NB4 (cell line): ENCODE data around the gene POU2F2.

Experiments used
- MYC ChIP-seq: IDR thresholded peaks from 2 replicates; pipeline ENCODE4 v1.6.1; 2011; ENCODE audit warnings: low read depth, low read length
- POLR2A ChIP-seq: IDR thresholded peaks from 2 replicates; pipeline ENCODE4 v1.6.1; 2011; ENCODE audit warnings: mild to moderate bottlenecking; ENCODE audit not compliant: insufficient read length; ENCODE audit errors: extremely low read depth
- TF ChIP-seq, protein P1 (sequence below): IDR thresholded peaks from one replicate; pipeline ENCODE4 v1.5.1; 2012; ENCODE audit warnings: low read depth, low read length
- TF ChIP-seq, protein P2 (sequence below): IDR thresholded peaks from 2 replicates; pipeline ENCODE4 v1.6.1; 2011; ENCODE audit warnings: low read depth, low read length

DNA sequence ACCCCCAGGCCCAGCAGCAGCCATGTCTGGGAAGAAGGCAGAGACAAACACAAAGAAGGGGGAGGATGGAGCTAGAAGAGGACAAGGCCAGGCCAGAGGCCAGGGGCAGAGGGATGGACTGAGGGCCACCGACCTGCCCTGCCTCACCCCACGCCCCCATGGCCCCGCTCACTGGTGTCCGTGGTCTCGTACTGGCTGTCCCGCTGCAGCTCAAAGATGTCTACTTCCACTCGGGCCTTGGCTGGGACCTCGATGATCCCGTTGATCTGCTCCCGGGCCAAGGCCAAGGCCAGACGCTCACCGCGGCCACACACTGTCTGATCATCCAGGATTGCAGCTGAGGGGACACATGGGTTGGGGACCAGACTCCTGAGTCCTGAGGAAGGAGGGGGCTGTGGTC lies 67.2 kb downstream of the POU2F2 start:
- TF ChIP-seq POLR2A: no peak
- TF ChIP-seq, protein P1, sequence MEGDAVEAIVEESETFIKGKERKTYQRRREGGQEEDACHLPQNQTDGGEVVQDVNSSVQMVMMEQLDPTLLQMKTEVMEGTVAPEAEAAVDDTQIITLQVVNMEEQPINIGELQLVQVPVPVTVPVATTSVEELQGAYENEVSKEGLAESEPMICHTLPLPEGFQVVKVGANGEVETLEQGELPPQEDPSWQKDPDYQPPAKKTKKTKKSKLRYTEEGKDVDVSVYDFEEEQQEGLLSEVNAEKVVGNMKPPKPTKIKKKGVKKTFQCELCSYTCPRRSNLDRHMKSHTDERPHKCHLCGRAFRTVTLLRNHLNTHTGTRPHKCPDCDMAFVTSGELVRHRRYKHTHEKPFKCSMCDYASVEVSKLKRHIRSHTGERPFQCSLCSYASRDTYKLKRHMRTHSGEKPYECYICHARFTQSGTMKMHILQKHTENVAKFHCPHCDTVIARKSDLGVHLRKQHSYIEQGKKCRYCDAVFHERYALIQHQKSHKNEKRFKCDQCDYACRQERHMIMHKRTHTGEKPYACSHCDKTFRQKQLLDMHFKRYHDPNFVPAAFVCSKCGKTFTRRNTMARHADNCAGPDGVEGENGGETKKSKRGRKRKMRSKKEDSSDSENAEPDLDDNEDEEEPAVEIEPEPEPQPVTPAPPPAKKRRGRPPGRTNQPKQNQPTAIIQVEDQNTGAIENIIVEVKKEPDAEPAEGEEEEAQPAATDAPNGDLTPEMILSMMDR: no peak
- TF ChIP-seq MYC: no peak
- TF ChIP-seq, protein P2, sequence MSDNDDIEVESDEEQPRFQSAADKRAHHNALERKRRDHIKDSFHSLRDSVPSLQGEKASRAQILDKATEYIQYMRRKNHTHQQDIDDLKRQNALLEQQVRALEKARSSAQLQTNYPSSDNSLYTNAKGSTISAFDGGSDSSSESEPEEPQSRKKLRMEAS: no peak
